Activated CD8-positive, alpha-beta T cell treated with anti-CD3 and anti-CD28 coated beads for 36 hours (primary cell): ENCODE measurements around the gene DDO. TPM values are rescaled to one million over a fixed set of nuclear protein-coding genes. Genes with fewer than 3 reads are reported as not detected.

Experiments
- ATAC-seq: fragments of 200-7000 bp; cut with Tn5 transposase; one replicate; pipeline ENCODE4 v1.10.0; 2021; ENCODE audit warnings: mild to moderate bottlenecking, moderate library complexity
- CTCF ChIA-PET: fragments of 350-600 bp; sonication (Branson Sonifier 250); formaldehyde crosslinking; loops from one replicate; lab custom pipeline; 2021; ENCODE audit warnings: antibody characterized with exemption; lab: Charles Lee
- POLR2A ChIA-PET: fragments of 350-600 bp; sonication (Branson Sonifier 250); formaldehyde crosslinking; loops from one replicate; lab custom pipeline; 2021; ENCODE audit warnings: antibody characterized with exemption; lab: Charles Lee
- DNase-seq: peaks from one replicate; pipeline ENCODE4 v3.0.0-alpha.2; 2020
- H3K27ac Mint-ChIP-seq: one replicate; pipeline ENCODE4 v1.8.0; 2021; ENCODE audit warnings: mild to moderate bottlenecking, mixed read lengths
- H3K27me3 Mint-ChIP-seq: one replicate; pipeline ENCODE4 v1.8.0; 2021; ENCODE audit warnings: mixed read lengths
- H3K36me3 Mint-ChIP-seq: one replicate; pipeline ENCODE4 v1.8.0; 2021; ENCODE audit warnings: low read depth, mixed read lengths
- H3K4me1 Mint-ChIP-seq: one replicate; pipeline ENCODE4 v1.8.0; 2021; ENCODE audit warnings: low read depth, mixed read lengths
- H3K4me3 Mint-ChIP-seq: one replicate; pipeline ENCODE4 v1.8.0; 2021; ENCODE audit warnings: mild to moderate bottlenecking, moderate library complexity, mixed read lengths
- H3K9me3 Mint-ChIP-seq: one replicate; pipeline ENCODE4 v1.8.0; 2021; ENCODE audit warnings: mixed read lengths
- intact Hi-C: fragments of 100-400 bp; cut with micrococcal nuclease; formaldehyde crosslinking; loops from one replicate; pipeline ENCODE4 v1.10.0; 2022
- total RNA-seq, 2 experiments: library from RNA; stranded (reverse); gene quantifications; one replicate each; pipeline ENCODE4 v1.2.3, GENCODE V29; 2021
- TF ChIP-seq, protein P1 (sequence below): fragments of 200-600 bp; IDR thresholded peaks from one replicate; pipeline ENCODE4 v1.8.0; 2022; ENCODE audit warnings: antibody characterized with exemption, mild to moderate bottlenecking

DDO gene
- total RNA-seq, 2 experiments from 2014 or later: not detected

DNA sequence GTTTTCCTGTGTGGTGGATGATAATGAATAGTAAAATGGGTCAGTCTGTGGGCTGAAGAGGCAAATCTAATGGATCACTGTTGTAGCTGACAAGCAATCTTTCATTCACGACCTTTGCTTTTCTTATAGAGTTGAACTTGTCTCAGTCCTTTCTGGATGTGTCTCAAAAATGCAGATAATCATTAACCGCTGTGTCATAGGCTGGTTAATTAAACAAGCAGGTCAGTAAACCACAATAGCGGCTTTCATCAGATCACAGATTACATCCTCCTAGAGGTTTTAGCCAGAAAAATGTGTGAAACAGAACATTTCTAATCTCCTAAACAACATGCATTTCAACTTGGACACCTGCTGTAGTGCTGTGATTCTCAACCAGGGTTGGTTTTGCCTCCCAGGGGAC lies 54.7 kb downstream of the DDO start:
- H3K27me3 Mint-ChIP-seq: peaks cover 18% of the 10 kb centered on the region
- H3K9me3 Mint-ChIP-seq: no peaks in the 10 kb centered on the region
- ATAC-seq (no peak), DNase-seq (no peak)
- POLR2A ChIA-PET: no interaction called here
- intact Hi-C loops: no loop called here
- no peaks in the 10 kb centered on the region for H3K36me3 Mint-ChIP-seq
- H3K27ac Mint-ChIP-seq: no peak overlapping the region
- no peak overlapping the region for H3K4me3 Mint-ChIP-seq
- TF ChIP-seq, protein P1, sequence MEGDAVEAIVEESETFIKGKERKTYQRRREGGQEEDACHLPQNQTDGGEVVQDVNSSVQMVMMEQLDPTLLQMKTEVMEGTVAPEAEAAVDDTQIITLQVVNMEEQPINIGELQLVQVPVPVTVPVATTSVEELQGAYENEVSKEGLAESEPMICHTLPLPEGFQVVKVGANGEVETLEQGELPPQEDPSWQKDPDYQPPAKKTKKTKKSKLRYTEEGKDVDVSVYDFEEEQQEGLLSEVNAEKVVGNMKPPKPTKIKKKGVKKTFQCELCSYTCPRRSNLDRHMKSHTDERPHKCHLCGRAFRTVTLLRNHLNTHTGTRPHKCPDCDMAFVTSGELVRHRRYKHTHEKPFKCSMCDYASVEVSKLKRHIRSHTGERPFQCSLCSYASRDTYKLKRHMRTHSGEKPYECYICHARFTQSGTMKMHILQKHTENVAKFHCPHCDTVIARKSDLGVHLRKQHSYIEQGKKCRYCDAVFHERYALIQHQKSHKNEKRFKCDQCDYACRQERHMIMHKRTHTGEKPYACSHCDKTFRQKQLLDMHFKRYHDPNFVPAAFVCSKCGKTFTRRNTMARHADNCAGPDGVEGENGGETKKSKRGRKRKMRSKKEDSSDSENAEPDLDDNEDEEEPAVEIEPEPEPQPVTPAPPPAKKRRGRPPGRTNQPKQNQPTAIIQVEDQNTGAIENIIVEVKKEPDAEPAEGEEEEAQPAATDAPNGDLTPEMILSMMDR: no peak
- CTCF ChIA-PET: no interaction called here
- H3K4me1 Mint-ChIP-seq: peaks cover 24% of the 10 kb centered on the region

DNA sequence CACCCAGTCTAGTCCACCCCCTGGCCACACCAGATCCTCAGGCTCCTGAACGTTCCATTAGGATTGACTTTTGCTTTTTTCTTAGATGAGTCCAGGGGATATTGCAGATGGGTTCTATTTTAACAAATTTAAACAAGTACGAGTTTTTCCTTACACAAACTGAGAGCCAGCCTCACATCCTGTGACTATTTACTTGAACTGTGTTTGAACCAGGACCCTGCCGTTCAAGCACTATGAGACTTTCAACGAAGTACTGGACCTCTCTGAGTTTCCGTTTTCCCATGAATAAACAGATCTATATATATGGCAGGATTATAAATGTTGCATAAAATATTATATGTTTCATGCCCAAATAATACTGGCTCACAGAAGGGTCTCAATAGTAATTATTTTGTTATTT lies 55.8 kb downstream of the DDO start:
- H3K27ac Mint-ChIP-seq: no peak overlapping the region
- no peak overlapping the region for H3K4me3 Mint-ChIP-seq
- no peak for ATAC-seq
- H3K9me3 Mint-ChIP-seq: no peaks in the 10 kb centered on the region
- H3K4me1 Mint-ChIP-seq: peaks cover 15% of the 10 kb centered on the region
- TF ChIP-seq, protein P1: no peak
- intact Hi-C loops: no loop called here
- H3K36me3 Mint-ChIP-seq: no peaks in the 10 kb centered on the region
- no peak for DNase-seq
- peaks cover 18% of the 10 kb centered on the region for H3K27me3 Mint-ChIP-seq
- ChIA-PET POLR2A (no interaction called here), CTCF (no interaction called here)

DNA sequence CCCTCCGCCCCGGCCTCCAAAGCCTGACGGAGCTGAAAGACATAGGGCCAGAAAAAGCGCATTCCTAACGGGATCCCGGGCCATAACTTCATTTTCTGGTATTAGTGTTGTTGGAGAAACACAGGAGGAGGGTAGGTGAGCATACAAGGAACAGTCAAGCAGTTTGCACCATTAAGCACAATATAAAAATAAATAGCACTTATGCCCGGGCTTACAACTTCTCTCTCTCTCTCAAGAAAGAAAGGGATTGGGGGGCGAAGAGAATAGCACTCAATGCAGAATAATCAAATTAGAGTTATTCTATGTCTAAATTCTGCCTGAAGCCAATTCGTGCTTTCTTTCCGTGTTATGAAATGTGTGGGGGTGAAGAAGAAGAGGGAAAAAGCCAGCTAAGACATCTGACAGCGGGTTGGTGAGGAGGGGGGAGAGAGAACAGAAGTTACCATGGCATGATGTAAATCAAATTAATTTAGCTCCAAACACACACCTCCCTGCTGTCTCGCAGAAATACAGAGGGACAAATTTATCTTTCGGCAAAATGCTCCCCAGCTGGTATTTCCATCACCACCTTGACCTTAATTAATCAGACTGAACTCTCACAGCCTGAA lies 56.7 kb downstream of the DDO start:
- POLR2A ChIA-PET: interaction anchor here (0.9 kb wide), 1 partner anchor 13 kb away, joined by 3 read pairs; no protein-coding TSS in a partner anchor
- H3K27me3 Mint-ChIP-seq: peaks cover 18% of the 10 kb centered on the region
- CTCF ChIA-PET: no interaction called here

DNA sequence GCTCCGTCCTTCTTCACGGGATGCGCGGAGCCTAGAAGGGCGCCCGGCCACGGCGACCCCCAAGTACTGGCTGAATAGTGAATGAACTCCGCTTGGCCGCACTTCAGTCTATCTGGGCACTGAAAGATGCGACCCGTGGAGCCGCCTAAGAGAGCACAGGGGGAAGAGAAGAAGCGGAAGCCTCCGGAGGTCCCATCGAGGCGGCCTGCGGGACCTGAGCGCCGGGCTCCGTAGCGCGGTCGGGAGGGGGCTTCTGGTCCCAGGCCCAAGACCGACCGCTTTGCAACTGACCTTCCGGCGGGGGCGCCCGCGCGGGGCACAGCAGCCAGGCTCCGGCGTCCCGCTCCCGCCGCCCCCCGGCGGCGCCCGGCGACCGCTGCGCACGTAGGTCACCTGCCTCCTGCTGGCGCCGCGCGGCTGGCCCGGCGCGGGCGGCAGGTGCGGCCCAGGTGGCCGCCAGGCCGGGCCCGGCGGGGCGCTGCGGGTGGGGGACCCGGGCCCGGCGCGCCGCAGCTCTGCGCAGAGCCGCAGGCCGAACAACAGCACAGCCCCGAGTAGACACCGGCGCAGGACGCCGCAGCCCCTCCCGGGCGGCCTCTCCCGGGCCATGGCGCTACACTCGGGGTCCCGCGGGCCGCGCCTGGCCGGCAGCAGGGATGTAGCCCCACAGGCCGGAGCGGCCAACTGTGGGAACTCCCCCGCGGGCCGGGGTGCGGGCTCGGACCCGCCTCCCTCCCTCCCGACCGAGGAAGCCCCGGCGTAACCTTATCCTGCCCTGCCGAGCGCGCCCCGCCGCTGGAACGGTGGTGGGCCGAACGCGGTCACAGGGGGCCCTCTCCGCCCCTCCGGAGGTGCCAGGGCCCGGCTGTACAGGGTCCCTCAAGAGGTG lies 57.5 kb downstream of the DDO start, which contains the start of gene METTL24:
Gene METTL24, minus strand, starts transcription at position 686 of the 889 bp plus-strand sequence. Its CDS starts 77 bp downstream, at position 609.
- POLR2A ChIA-PET: interaction anchor here (0.9 kb wide), 1 partner anchor 13 kb away, joined by 3 read pairs; no protein-coding TSS in a partner anchor
- peak; percentile 31 for DNase-seq
- H3K27ac Mint-ChIP-seq: no peak within 1 kb of the TSS
- CTCF ChIA-PET: no interaction called here
- intact Hi-C loops: no loop called here
- peaks cover 18% of the 10 kb centered on the region for H3K27me3 Mint-ChIP-seq
- no peaks in the 10 kb centered on the region for H3K36me3 Mint-ChIP-seq
- peaks cover 9% of the 10 kb centered on the region for H3K4me1 Mint-ChIP-seq
- H3K4me3 Mint-ChIP-seq: peak within 1 kb of the TSS; percentile 72
- TF ChIP-seq, protein P1: no peak
- no peaks in the 10 kb centered on the region for H3K9me3 Mint-ChIP-seq
- ATAC-seq: peak; percentile 80

More for the DNA sequence above, 56.7 kb downstream of the DDO start:
- Mint-ChIP-seq H3K4me3 (peak overlapping the region; percentile 46), H3K4me1 (peaks cover 9% of the 10 kb centered on the region), H3K36me3 (no peaks in the 10 kb centered on the region), H3K9me3 (no peaks in the 10 kb centered on the region), H3K27ac (no peak overlapping the region)
- TF ChIP-seq, protein P1: no peak
- no peak for ATAC-seq
- DNase-seq: no peak
- intact Hi-C loops: no loop called here

DNA sequence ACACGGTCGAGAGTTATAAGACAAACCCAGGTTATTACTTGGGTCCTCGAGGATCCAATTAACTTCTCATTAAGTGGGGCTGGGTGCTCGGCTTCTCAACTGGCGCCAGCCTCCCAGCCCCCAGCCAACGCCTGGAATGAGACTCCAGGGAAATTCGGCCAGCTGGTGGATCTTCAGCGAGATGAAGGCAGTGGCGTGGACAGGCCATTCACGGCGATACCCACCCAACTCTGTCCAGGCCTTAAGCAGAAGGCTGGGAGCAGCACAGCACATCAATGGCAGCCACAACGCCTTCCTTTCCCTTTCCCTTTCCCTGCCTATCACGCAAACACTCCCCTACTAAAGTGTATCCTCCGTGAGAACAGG lies 58.1 kb downstream of the DDO start:
- ATAC-seq: peak; percentile 40

More for the DNA sequence above, 58.1 kb downstream of the DDO start:
- peaks cover 18% of the 10 kb centered on the region for H3K27me3 Mint-ChIP-seq
- peaks cover 9% of the 10 kb centered on the region for H3K4me1 Mint-ChIP-seq
- intact Hi-C loops: no loop called here
- no peak overlapping the region for H3K27ac Mint-ChIP-seq
- H3K4me3 Mint-ChIP-seq: peak overlapping the region; percentile 72
- ChIA-PET CTCF (interaction anchor here (1.0 kb wide), 1 partner anchor 11 kb away, joined by 4 read pairs; no protein-coding TSS in a partner anchor), POLR2A (no interaction called here)
- no peaks in the 10 kb centered on the region for H3K36me3 Mint-ChIP-seq
- no peak for DNase-seq
- no peaks in the 10 kb centered on the region for H3K9me3 Mint-ChIP-seq
- TF ChIP-seq, protein P1: no peak
